ENCODE measurements around the gene PRPF18.

PRPF18 gene

GRCh38 chr10:13629116-13629515 is 42.4 kb downstream of the PRPF18 start:
- no peak overlapping the region for H3K4me3 ChIP-seq (replicated peaks; ENCODE audit: low read depth, low read length)
- no peak for TF ChIP-seq CTCF (IDR thresholded peaks at IDR 0.05; ENCODE audit: low read length, missing control alignments)
- DNase-seq (ENCODE audit: low read depth), result peak; percentile 42

GRCh38 chr10:13630231-13630630 is 43.5 kb downstream of the PRPF18 start:
- TF ChIP-seq CTCF (IDR thresholded peaks at IDR 0.05; ENCODE audit: low read length, missing control alignments), result no peak
- DNase-seq (ENCODE audit: low read depth), result no peak

DNA sequence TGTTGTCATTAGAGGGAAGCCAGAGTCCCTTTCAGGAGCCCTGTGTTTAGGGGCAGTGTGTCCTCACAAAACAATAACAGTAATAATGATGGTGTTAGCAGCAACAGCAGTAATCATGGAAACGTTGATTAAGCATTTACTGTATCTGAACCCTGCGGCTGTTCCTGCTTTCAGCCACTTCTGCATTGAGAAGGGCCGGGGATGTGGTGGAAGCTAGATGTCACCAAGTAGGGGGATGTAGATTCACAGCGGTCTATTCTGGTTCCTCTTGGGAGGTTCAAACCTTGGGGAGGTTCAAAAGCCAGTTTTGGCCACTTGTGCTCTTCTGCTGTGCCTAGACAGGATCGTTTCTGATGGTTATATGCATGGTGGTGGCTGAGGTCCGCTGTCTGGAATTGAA is 44.8 kb downstream of the PRPF18 start:
- no peak for DNase-seq (ENCODE audit: low read depth)
- TF ChIP-seq CTCF (IDR thresholded peaks at IDR 0.05; ENCODE audit: low read length, missing control alignments), result no peak
- no peak overlapping the region for H3K4me3 ChIP-seq (replicated peaks; ENCODE audit: low read depth, low read length)

More at GRCh38 chr10:13630231-13630630, 43.5 kb downstream of the PRPF18 start:
- H3K4me3 ChIP-seq (replicated peaks; ENCODE audit: low read depth, low read length), result no peak overlapping the region

- TF ChIP-seq CTCF (IDR thresholded peaks at IDR 0.05; ENCODE audit: low read length, missing control alignments), result no peak
- DNase-seq (ENCODE audit: low read depth), result no peak
- H3K4me3 ChIP-seq (replicated peaks; ENCODE audit: low read depth, low read length), result no peak overlapping the region
Observed at GRCh38 chr10:13632440-13632839, 45.7 kb downstream of the PRPF18 start.

GRCh38 chr10:13632884-13633440 is 46.2 kb downstream of the PRPF18 start:
- TF ChIP-seq CTCF (IDR thresholded peaks at IDR 0.05; ENCODE audit: low read length, missing control alignments), result no peak
- no peak overlapping the region for H3K4me3 ChIP-seq (replicated peaks; ENCODE audit: low read depth, low read length)
- DNase-seq (ENCODE audit: low read depth), result no peak

DNA sequence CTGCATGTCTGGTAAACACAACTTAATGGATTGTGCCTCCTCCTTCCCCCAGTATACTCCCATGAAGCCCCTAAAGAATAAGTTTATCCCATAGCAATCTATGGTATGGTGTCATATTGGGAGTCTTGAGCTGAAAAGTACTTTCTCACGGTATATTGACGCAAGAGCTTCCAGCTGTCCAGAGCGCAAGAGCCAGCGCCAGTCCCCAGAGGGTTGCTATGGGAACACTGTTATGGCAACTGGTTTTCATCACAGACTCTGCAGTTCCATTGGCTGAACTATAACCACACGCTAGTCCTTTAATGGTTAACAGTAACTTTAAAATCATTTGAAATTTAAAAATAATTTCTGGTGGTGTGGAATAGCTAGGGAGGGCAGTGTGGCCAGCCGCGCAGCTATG is 46.9 kb downstream of the PRPF18 start:
- peak; percentile 90 for DNase-seq (ENCODE audit: low read depth)
- TF ChIP-seq CTCF (IDR thresholded peaks at IDR 0.05; ENCODE audit: low read length, missing control alignments), result no peak
- no peak overlapping the region for H3K4me3 ChIP-seq (replicated peaks; ENCODE audit: low read depth, low read length)

DNA sequence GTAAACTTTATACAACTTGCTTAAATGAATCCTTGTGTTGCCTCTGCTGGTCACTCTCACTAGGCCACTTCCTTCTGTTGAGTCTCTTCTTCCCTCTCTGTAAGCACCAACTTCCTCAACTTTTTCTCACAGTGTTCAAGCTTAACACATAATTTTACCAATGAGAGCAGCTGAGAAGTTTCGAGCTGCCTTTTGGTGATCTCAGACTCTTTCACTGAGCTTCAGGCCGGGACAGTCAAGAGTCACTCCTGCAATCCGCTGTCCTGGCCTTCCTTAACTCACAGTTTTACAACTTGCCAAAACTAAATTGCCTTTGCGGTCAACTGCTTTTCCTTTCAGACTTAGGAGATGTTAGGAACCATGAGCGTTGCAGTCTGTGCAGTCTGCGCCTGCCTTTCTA is 47.4 kb downstream of the PRPF18 start:
- TF ChIP-seq CTCF (IDR thresholded peaks at IDR 0.05; ENCODE audit: low read length, missing control alignments), result no peak
- DNase-seq (ENCODE audit: low read depth), result no peak
- no peak overlapping the region for H3K4me3 ChIP-seq (replicated peaks; ENCODE audit: low read depth, low read length)
